ENCODE data around the gene CHMP2B. TPM values are rescaled to one million over a fixed set of nuclear protein-coding genes. Genes with fewer than 3 reads are reported as not detected.

The CHMP2B gene
- total and polyA plus RNA-seq, 9 of the 15 experiments (the other 6 are each of a cell fraction or from before 2014, with no cell fraction given), result 7.4 to 17.7 (median 10.6) TPM

GRCh38 chr3:87198774-87199173 lies 28.3 kb upstream of the CHMP2B start (continued):
- no peak for TF ChIP-seq ZFP1 (CRISPR knock-in tag; IDR thresholded peaks at IDR 0.05)
- no peak for TF ChIP-seq LARP7 (IDR thresholded peaks at IDR 0.05)
- TF ChIP-seq ESRRA (IDR thresholded peaks at IDR 0.05; ENCODE audit: borderline replicate concordance, low read depth), result no peak
- no peak for TF ChIP-seq FOXO4 (CRISPR knock-in tag; IDR thresholded peaks at IDR 0.05)
- no peak for TF ChIP-seq ZNF140 (CRISPR knock-in tag; IDR thresholded peaks at IDR 0.05)
- no peak for TF ChIP-seq ZZZ3 (IDR thresholded peaks at IDR 0.05)

- Histone ChIP-seq H3K27ac (ENCODE audit: extremely low read depth, low read depth, low read length) (no peak overlapping the region), H3K4me3 (no peak overlapping the region), H3K27me3 (ENCODE audit: control insufficient read depth in 2 of 2, insufficient read depth in 2 of 2, low read length in 2 of 2) (no peaks in the 10 kb centered on the region), H4K20me1 (replicated peaks; ENCODE audit: control insufficient read depth, insufficient read depth, low read length) (no peaks in the 10 kb centered on the region), H3K36me3 (ENCODE audit: control insufficient read depth, insufficient read depth, low read length) (no peaks in the 10 kb centered on the region), H3K9ac (ENCODE audit: insufficient read depth in 1 of 2, low read depth in 2 of 2, low read length in 2 of 2) (no peak overlapping the region), H3K9me1 (ENCODE audit: control insufficient read depth, insufficient read depth, low read length) (no peaks in the 10 kb centered on the region), H3K9me3 (replicated peaks; ENCODE audit: control insufficient read depth, insufficient read depth, low read depth, low read length) (no peaks in the 10 kb centered on the region), H3K4me2 (ENCODE audit: insufficient read depth, low read length) (no peak overlapping the region), H2AFZ (ENCODE audit: low read depth, low read length) (no peak overlapping the region), H3K4me1 (replicated peaks in 1 of 2; ENCODE audit: control insufficient read depth in 2 of 2, insufficient read depth in 2 of 2, low read length in 2 of 2) (no peaks in the 10 kb centered on the region), H3K79me2 (ENCODE audit: control insufficient read depth, insufficient read depth, low read length) (no peaks in the 10 kb centered on the region)
- CTCF ChIA-PET (ENCODE audit: low intra/inter-chr PET ratio), result no interaction called here
- ATAC-seq (no peak), DNase-seq (ENCODE audit: extremely low read depth in 1 of 4, low spot score in 3 of 4) (no peak), FAIRE-seq (no peak)
- in situ Hi-C loops (cut with MboI) (no loop called here), intact Hi-C loops (cut with micrococcal nuclease) (no loop called here)
- WGBS (ENCODE audit: insufficient coverage, low coverage, missing lambda C conversion rate), result 0% methylated on average over 2 of the region's 2 CpGs
- no TSS peak for BruUV-seq (replicated peaks)
- POLR2A ChIA-PET, result no interaction called here
- TF ChIP-seq SREBF2 (CRISPR knock-in tag; IDR thresholded peaks at IDR 0.05) (no peak), ZNF639 (CRISPR knock-in tag; conservative IDR thresholded peaks at IDR 0.05 in 1 of 2, IDR thresholded peaks at IDR 0.05 in 1 of 2) (no peak), SREBF1 (IDR thresholded peaks at IDR 0.05; ENCODE audit: borderline replicate concordance, low read depth, low read length) (no peak), RHOXF2B (CRISPR knock-in tag; conservative IDR thresholded peaks at IDR 0.05) (no peak), POLR2G (IDR thresholded peaks at IDR 0.05; ENCODE audit: low read depth, low read length) (no peak), CAMTA2 (CRISPR knock-in tag; conservative IDR thresholded peaks at IDR 0.05) (no peak), NR3C1 (CRISPR knock-in tag; IDR thresholded peaks at IDR 0.05) (no peak), POLR2B (IDR thresholded peaks at IDR 0.05; ENCODE audit: low read depth, partially characterized antibody) (no peak), HNRNPLL (IDR thresholded peaks at IDR 0.05; ENCODE audit: low read depth, low read length, poor library complexity, severe bottlenecking) (no peak), NBN (IDR thresholded peaks at IDR 0.05; ENCODE audit: low read depth) (no peak), ZNF311 (CRISPR knock-in tag; IDR thresholded peaks at IDR 0.05) (no peak), CLOCK (CRISPR knock-in tag; IDR thresholded peaks at IDR 0.05; ENCODE audit: borderline replicate concordance) (no peak), POLR2A (conservative IDR thresholded peaks at IDR 0.05) (no peak), KLF10 (CRISPR knock-in tag; IDR thresholded peaks at IDR 0.05) (no peak)
Observed at GRCh38 chr3:87199628-87200027, 27.5 kb upstream of the CHMP2B start.

All from K562 (cell line).